Measurements from ENCODE around the gene TAS2R43.
A peak's percentile ranks its signal among the peaks of the same experiment; 100 is the strongest.
"Not testable (repeated sequence)": the region's sequence is repeated elsewhere in the genome, so short reads cannot be mapped to it uniquely, and the experiment has no call there.

TAS2R43 gene

GRCh38 chr12:11059784-11060183, 32.3 kb downstream of the TAS2R43 start:
- peak; percentile 3 for DNase-seq (ENCODE audit: low spot score)

- DNase-seq (ENCODE audit: low spot score): no peak
Measured at GRCh38 chr12:11059041-11059440, 33.1 kb downstream of the TAS2R43 start.

DNA sequence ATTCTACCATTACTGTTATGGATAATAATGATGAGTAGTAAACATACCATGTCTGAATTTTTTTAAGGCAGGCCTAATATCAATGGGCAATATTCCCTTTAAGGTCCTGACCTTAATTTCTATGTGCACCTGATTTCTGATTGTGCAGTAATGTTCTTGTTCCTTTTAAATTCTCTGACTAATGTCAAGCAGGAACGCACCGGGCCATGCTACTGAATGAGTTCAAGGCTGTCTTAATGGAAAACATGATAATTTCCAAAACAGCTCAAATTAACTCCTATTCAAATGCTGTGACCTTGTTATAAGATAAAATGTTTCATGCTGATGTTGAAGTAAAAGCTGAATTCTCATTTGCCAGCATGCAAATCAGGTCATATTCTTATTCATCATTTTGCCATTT, 36.8 kb downstream of the TAS2R43 start:
- no peak for DNase-seq (ENCODE audit: low spot score)

- DNase-seq (ENCODE audit: low spot score): not testable (repeated sequence)
Measured at GRCh38 chr12:11049806-11050531, 42.1 kb downstream of the TAS2R43 start.

- DNase-seq (ENCODE audit: low spot score): not testable (repeated sequence)
Measured at GRCh38 chr12:11041366-11041765, 50.7 kb downstream of the TAS2R43 start.
